Nephron (organoid): ENCODE measurements around the gene XK.
A peak's percentile ranks its signal among the peaks of the same experiment; 100 is the strongest.

ENCODE experiments used
- H3K27ac Mint-ChIP-seq, 3 experiments: 2 replicates each; pipeline ENCODE4 v1.8.0; 2020; ENCODE audit warnings: mixed read lengths in 3 of 3, mild to moderate bottlenecking in 2 of 3, moderate library complexity in 1 of 3
- H3K27me3 Mint-ChIP-seq: 2 replicates; pipeline ENCODE4 v1.8.0; 2021; ENCODE audit warnings: low read depth, mild to moderate bottlenecking, moderate library complexity, mixed read lengths
- H3K36me3 Mint-ChIP-seq: 2 replicates; pipeline ENCODE4 v1.8.0; 2020; ENCODE audit warnings: low read depth, mixed read lengths
- H3K4me1 Mint-ChIP-seq: 2 replicates; pipeline ENCODE4 v1.8.0; 2020; ENCODE audit warnings: mixed read lengths
- H3K4me3 Mint-ChIP-seq, 3 experiments: 2 replicates each; pipeline ENCODE4 v1.8.0; 2020; ENCODE audit warnings: mild to moderate bottlenecking in 3 of 3, mixed read lengths in 3 of 3, moderate library complexity in 2 of 3
- H3K9me3 Mint-ChIP-seq: 2 replicates; pipeline ENCODE4 v1.8.0; 2020; ENCODE audit warnings: mixed read lengths
- TF ChIP-seq, protein P1 (sequence below), 3 experiments: fragments of 200-600 bp; sonication (generic); IDR thresholded peaks; one replicate each; pipeline ENCODE4 v1.5.0; 2021; ENCODE audit warnings: antibody characterized with exemption in 3 of 3; ENCODE audit not compliant: unreplicated experiment in 3 of 3

Gene XK

DNA sequence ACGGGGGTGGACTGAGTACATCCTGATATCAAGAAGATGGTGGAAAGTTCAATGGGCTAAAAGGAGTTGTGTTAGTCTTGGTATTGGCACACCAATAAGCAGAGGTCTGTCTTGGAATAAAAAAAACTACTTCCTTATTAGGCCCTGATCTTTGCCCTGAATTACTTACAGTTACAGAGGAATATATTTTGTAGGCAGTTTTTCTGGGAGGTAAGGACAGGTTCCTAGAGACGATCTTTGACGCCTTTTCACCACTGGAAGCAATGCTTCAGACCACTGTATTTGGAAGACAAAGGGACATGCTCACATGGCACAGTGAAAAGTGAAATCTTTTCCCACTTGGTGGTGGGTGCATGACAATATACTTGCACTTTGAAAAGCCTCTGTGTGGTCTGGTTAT lies 618 bp upstream of the XK start:
- H3K4me3 Mint-ChIP-seq = peak overlapping the region; percentile 51 to 75 (median 66)
- H3K27ac Mint-ChIP-seq = peak overlapping the region in 1 of 3 experiments; percentile 21
- no peaks in the 10 kb centered on the region for H3K36me3 Mint-ChIP-seq
- peaks cover 10% of the 10 kb centered on the region for H3K4me1 Mint-ChIP-seq
- no peaks in the 10 kb centered on the region for H3K9me3 Mint-ChIP-seq
- peaks cover 5% of the 10 kb centered on the region for H3K27me3 Mint-ChIP-seq
- TF ChIP-seq, protein P1, sequence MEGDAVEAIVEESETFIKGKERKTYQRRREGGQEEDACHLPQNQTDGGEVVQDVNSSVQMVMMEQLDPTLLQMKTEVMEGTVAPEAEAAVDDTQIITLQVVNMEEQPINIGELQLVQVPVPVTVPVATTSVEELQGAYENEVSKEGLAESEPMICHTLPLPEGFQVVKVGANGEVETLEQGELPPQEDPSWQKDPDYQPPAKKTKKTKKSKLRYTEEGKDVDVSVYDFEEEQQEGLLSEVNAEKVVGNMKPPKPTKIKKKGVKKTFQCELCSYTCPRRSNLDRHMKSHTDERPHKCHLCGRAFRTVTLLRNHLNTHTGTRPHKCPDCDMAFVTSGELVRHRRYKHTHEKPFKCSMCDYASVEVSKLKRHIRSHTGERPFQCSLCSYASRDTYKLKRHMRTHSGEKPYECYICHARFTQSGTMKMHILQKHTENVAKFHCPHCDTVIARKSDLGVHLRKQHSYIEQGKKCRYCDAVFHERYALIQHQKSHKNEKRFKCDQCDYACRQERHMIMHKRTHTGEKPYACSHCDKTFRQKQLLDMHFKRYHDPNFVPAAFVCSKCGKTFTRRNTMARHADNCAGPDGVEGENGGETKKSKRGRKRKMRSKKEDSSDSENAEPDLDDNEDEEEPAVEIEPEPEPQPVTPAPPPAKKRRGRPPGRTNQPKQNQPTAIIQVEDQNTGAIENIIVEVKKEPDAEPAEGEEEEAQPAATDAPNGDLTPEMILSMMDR (IDR thresholded peaks at IDR 0.05; ENCODE audit: unreplicated experiment in 3 of 3) = no peak

DNA sequence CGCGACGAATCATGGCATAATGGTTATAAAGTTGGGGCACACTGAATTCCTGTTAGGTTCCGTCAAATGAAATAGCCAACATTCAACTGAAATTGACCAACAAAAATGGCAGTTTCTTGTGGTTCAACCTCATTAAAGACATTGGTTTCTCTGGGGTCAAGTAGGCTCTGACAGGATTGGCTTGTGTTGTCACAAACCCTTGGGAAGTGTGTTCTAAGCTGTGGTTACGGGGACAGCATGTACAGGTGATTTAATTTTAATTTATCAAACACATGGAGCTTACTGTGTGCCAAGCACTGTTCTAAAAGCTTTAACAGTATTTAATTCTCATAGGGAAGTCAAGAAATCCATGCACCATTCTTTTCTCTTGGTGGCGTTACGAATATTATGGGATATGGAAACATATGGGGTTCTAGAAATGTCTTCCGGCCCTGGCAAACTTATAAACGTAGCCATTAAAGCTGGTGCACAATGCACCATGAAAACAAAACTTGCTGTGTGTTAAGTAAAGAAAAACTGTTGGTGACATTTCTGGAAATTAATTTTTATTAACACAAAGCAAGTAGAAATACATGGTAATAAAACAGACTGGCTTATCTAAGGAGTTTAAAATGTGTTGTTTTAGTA lies 891 bp downstream of the XK start:
- H3K27me3 Mint-ChIP-seq = peaks cover 5% of the 10 kb centered on the region
- TF ChIP-seq, protein P1 (IDR thresholded peaks at IDR 0.05; ENCODE audit: unreplicated experiment in 3 of 3) = no peak
- H3K4me1 Mint-ChIP-seq = peaks cover 10% of the 10 kb centered on the region
- H3K27ac Mint-ChIP-seq = no peak overlapping the region
- H3K9me3 Mint-ChIP-seq = no peaks in the 10 kb centered on the region
- H3K36me3 Mint-ChIP-seq = no peaks in the 10 kb centered on the region
- peak overlapping the region; percentile 76 to 79 (median 78) for H3K4me3 Mint-ChIP-seq

DNA sequence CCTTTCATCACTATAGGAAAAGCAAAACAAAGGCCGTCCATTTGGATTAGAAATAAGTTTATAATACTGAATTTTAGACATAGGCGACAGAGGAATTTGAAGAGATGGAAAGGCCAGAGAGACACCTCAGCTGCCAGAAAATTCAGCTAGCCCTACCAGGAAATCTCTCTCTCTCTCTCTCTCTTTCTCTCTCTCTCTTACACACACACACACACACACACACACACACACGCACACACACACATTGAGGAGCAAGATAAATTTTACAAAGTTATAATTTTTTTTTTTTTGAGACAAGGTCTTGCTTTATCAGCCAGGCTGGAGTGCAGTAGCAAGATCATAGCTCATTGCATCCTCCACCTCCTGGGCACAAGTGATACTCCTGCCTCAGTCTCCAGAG lies 1.4 kb downstream of the XK start:
- Mint-ChIP-seq H3K36me3 (no peaks in the 10 kb centered on the region), H3K27me3 (peaks cover 5% of the 10 kb centered on the region), H3K4me3 (peak overlapping the region in 2 of 3 experiments; percentile 78 to 79), H3K4me1 (peaks cover 10% of the 10 kb centered on the region), H3K27ac (no peak overlapping the region), H3K9me3 (no peaks in the 10 kb centered on the region)
- TF ChIP-seq, protein P1 (IDR thresholded peaks at IDR 0.05; ENCODE audit: unreplicated experiment in 3 of 3) = no peak

DNA sequence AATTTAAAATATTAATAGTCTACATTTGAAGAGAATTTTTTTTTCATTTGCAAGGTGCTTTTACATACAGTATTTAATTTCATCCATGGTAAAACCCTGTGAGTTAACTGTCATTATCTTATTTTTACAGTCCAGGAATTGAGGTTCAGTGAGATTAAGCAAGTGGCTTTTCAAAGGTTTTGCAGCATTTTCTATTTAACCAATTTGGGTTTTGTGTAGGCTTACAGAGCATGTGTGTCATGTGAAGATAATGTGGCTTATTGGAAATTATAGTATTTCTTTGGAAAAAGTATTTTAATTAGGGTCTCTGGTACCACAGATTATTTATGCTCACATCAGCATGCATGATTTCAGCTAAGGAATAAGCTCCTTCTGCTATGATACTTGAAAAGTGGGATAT lies 4.5 kb downstream of the XK start:
- no peak overlapping the region for H3K4me3 Mint-ChIP-seq

DNA sequence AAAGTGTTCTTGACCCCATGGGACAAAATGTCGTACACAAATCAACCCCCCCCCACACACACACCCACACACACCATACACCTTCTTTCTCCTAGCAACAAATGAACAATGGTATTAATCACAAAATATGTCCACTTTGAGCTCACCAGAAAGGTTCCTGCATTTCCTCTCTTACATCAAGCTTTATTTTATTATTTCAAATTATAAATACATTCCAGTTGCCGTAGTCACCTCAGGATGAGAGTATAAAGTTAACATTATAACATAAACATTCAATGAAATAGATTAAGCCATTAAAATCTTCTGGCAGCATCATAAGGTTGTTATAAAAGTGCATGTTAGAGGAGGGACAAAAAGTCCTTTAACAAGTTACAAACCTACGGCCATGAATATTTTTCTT lies 7.3 kb downstream of the XK start:
- H3K9me3 Mint-ChIP-seq = peaks cover 3% of the 10 kb centered on the region

More for the DNA sequence above, 4.5 kb downstream of the XK start:
- Mint-ChIP-seq H3K27ac (no peak overlapping the region), H3K27me3 (peaks cover 5% of the 10 kb centered on the region), H3K9me3 (peaks cover 3% of the 10 kb centered on the region), H3K36me3 (no peaks in the 10 kb centered on the region), H3K4me1 (no peaks in the 10 kb centered on the region)
- TF ChIP-seq, protein P1 (IDR thresholded peaks at IDR 0.05; ENCODE audit: unreplicated experiment in 3 of 3) = no peak

More for the DNA sequence above, 7.3 kb downstream of the XK start:
- Mint-ChIP-seq H3K27me3 (no peaks in the 10 kb centered on the region), H3K4me3 (no peak overlapping the region), H3K36me3 (no peaks in the 10 kb centered on the region), H3K27ac (no peak overlapping the region), H3K4me1 (no peaks in the 10 kb centered on the region)
- TF ChIP-seq, protein P1 (IDR thresholded peaks at IDR 0.05; ENCODE audit: unreplicated experiment in 3 of 3) = no peak
